RWPE2 (cell line): ENCODE data around the gene PSEN1.
"Not testable (repeated sequence)": the region's sequence is repeated elsewhere in the genome, so short reads cannot be mapped to it uniquely, and the experiment has no call there.

Experiments
- ATAC-seq: fragments of 200-7000 bp; cut with Tn5 transposase; 3 replicates; pipeline ENCODE4 v1.9.1; 2021; ENCODE audit warnings: low read depth
- DNase-seq: peaks from one replicate; pipeline ENCODE4 v3.0.0-alpha.2; 2020; ENCODE audit warnings: low spot score
- H3K27ac ChIP-seq: fragments of 450-650 bp; 2 replicates; pipeline ENCODE4 v1.5.1; 2017; ENCODE audit warnings: mild to moderate bottlenecking; ENCODE audit not compliant: poor library complexity, severe bottlenecking
- H3K27me3 ChIP-seq: fragments of 250-450 bp; sonication (Bioruptor Pico); 2 replicates; pipeline ENCODE4 v1.5.1; 2021; ENCODE audit warnings: mild to moderate bottlenecking, moderate library complexity; ENCODE audit not compliant: insufficient read depth, poor library complexity, severe bottlenecking
- H3K36me3 ChIP-seq: fragments of 250-450 bp; sonication (Bioruptor Pico); 2 replicates; pipeline ENCODE4 v1.5.1; 2020; ENCODE audit warnings: low read depth, mild to moderate bottlenecking, moderate library complexity
- H3K4me1 ChIP-seq: fragments of 250-450 bp; sonication (Bioruptor Pico); 2 replicates; pipeline ENCODE4 v1.5.1; 2021; ENCODE audit warnings: mild to moderate bottlenecking, moderate library complexity; ENCODE audit not compliant: insufficient read depth, poor library complexity, severe bottlenecking
- H3K4me3 ChIP-seq: fragments of 250-450 bp; sonication (Bioruptor Pico); 2 replicates; pipeline ENCODE4 v1.5.1; 2021; ENCODE audit warnings: mild to moderate bottlenecking, moderate library complexity; ENCODE audit not compliant: severe bottlenecking
- H3K9me3 ChIP-seq: fragments of 250-450 bp; sonication (Bioruptor Pico); 2 replicates; pipeline ENCODE4 v1.5.1; 2021; ENCODE audit warnings: mild to moderate bottlenecking, moderate library complexity; ENCODE audit not compliant: severe bottlenecking
- CTCF ChIP-seq: fragments of 450-650 bp; IDR thresholded peaks from one replicate; pipeline ENCODE4 v1.5.1; 2017; ENCODE audit warnings: mild to moderate bottlenecking, moderate library complexity; ENCODE audit not compliant: poor library complexity, severe bottlenecking

PSEN1 gene

GRCh38 chr14:73168274-73168673 lies 32.0 kb downstream of the PSEN1 start:
- H3K36me3 ChIP-seq: peaks cover 72% of the 10 kb centered on the region

GRCh38 chr14:73168691-73169090 lies 32.4 kb downstream of the PSEN1 start:
- ATAC-seq (no peak), DNase-seq (no peak)
- no peak overlapping the region for H3K27ac ChIP-seq
- H3K4me3 ChIP-seq: no peak overlapping the region
- H3K4me1 ChIP-seq: no peaks in the 10 kb centered on the region
- no peak for TF ChIP-seq CTCF
- no peaks in the 10 kb centered on the region for H3K9me3 ChIP-seq
- peaks cover 74% of the 10 kb centered on the region for H3K36me3 ChIP-seq
- H3K27me3 ChIP-seq: no peaks in the 10 kb centered on the region

More at GRCh38 chr14:73168274-73168673, 32.0 kb downstream of the PSEN1 start:
- no peak for ATAC-seq
- no peak for DNase-seq
- no peaks in the 10 kb centered on the region for H3K9me3 ChIP-seq
- H3K27me3 ChIP-seq: no peaks in the 10 kb centered on the region
- no peak overlapping the region for H3K27ac ChIP-seq
- H3K4me1 ChIP-seq: no peaks in the 10 kb centered on the region
- H3K4me3 ChIP-seq: no peak overlapping the region
- TF ChIP-seq CTCF: no peak

GRCh38 chr14:73169855-73170254 lies 33.5 kb downstream of the PSEN1 start:
- peaks cover 74% of the 10 kb centered on the region for H3K36me3 ChIP-seq
- H3K4me1 ChIP-seq, H3K27me3 ChIP-seq, DNase-seq, H3K4me3 ChIP-seq, ATAC-seq, H3K9me3 ChIP-seq, H3K27ac ChIP-seq: not testable (repeated sequence)

GRCh38 chr14:73170686-73171085 lies 34.4 kb downstream of the PSEN1 start:
- DNase-seq: no peak
- ATAC-seq: no peak
- no peak for TF ChIP-seq CTCF
- H3K27me3 ChIP-seq: no peaks in the 10 kb centered on the region
- no peaks in the 10 kb centered on the region for H3K4me1 ChIP-seq
- H3K36me3 ChIP-seq: peaks cover 75% of the 10 kb centered on the region
- no peaks in the 10 kb centered on the region for H3K9me3 ChIP-seq
- H3K27ac ChIP-seq: no peak overlapping the region
- H3K4me3 ChIP-seq: no peak overlapping the region

GRCh38 chr14:73172500-73172899 lies 36.2 kb downstream of the PSEN1 start:
- peaks cover 81% of the 10 kb centered on the region for H3K36me3 ChIP-seq
- ATAC-seq (0 out of 3 replicates have a peak, but pooled peaks have one; percentile 19), DNase-seq (no peak)
- H3K4me3 ChIP-seq: no peak overlapping the region
- no peaks in the 10 kb centered on the region for H3K9me3 ChIP-seq
- H3K4me1 ChIP-seq: no peaks in the 10 kb centered on the region
- no peak for TF ChIP-seq CTCF
- no peak overlapping the region for H3K27ac ChIP-seq
- H3K27me3 ChIP-seq: no peaks in the 10 kb centered on the region
